Activated CD8-positive, alpha-beta T cell treated with anti-CD3 and anti-CD28 coated beads, Interleukin-2, amount 10 ng/mL, durations not matched to agents 7 days and 5 days (primary cell): ENCODE measurements around the gene SLC9A1. TPM values are rescaled to one million over a fixed set of nuclear protein-coding genes. Genes with fewer than 3 reads are reported as not detected.

Source experiments
- ATAC-seq: fragments of 150-1000 bp; cut with Tn5 transposase; one replicate; pipeline ENCODE4 v1.10.0; 2021; ENCODE audit warnings: moderate library complexity
- CTCF ChIA-PET: fragments of 350-600 bp; sonication (Branson Sonifier 250); formaldehyde crosslinking; loops from one replicate; lab custom pipeline; 2021; ENCODE audit warnings: antibody characterized with exemption; lab: Charles Lee
- POLR2A ChIA-PET: fragments of 350-600 bp; sonication (Branson Sonifier 250); formaldehyde crosslinking; loops from one replicate; lab custom pipeline; 2021; ENCODE audit warnings: antibody characterized with exemption; lab: Charles Lee
- DNase-seq: peaks from one replicate; pipeline ENCODE4 v3.0.0-alpha.2; 2020
- H3K27ac Mint-ChIP-seq: one replicate; pipeline ENCODE4 v1.8.0; 2021; ENCODE audit warnings: mild to moderate bottlenecking, mixed read lengths
- H3K27me3 Mint-ChIP-seq: one replicate; pipeline ENCODE4 v1.8.0; 2021; ENCODE audit warnings: low read depth, mixed read lengths
- H3K36me3 Mint-ChIP-seq: one replicate; pipeline ENCODE4 v1.8.0; 2021; ENCODE audit warnings: low read depth, mixed read lengths
- H3K4me1 Mint-ChIP-seq: one replicate; pipeline ENCODE4 v1.8.0; 2021; ENCODE audit warnings: low read depth, mixed read lengths
- H3K4me3 Mint-ChIP-seq: one replicate; pipeline ENCODE4 v1.8.0; 2021; ENCODE audit warnings: mild to moderate bottlenecking, mixed read lengths
- H3K9me3 Mint-ChIP-seq: one replicate; pipeline ENCODE4 v1.8.0; 2022; ENCODE audit warnings: mixed read lengths; ENCODE audit not compliant: insufficient read depth
- total RNA-seq, 2 experiments: library from RNA; stranded (reverse); gene quantifications; one replicate each; pipeline ENCODE4 v1.2.3, GENCODE V29; 2021

Gene SLC9A1
- total RNA-seq, 2 experiments from 2014 or later = 28.3 to 29.0 TPM

DNA sequence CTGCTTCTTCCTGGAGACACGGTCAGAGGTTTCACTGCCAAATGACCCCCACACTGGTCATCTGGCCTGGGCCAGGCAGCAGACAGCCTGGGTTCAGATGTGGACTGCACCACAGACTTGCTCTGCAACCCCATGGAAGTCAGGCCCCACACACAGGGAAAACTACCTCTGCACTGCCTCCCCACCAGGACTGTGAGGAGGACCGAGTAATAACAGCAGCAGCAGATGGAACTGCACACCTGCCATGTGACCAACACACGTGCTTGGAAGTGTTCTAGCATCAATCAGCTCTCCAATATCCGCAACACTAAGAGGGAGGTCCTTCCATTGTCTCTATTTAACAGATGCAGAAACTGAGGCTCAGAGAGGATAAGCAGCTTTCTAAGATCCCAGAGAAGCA is 51.4 kb downstream of the SLC9A1 start:
- peaks cover 17% of the 10 kb centered on the region for H3K4me1 Mint-ChIP-seq
- CTCF ChIA-PET = interaction anchor here (0.8 to 15.2 kb wide), 12 partner anchors 9 to 197 kb away, joined by 3 to 460 read pairs (median 7); partner anchors contain the start of gene SLC9A1
- no peak for DNase-seq
- H3K9me3 Mint-ChIP-seq = no peaks in the 10 kb centered on the region
- no peaks in the 10 kb centered on the region for H3K27me3 Mint-ChIP-seq
- no peak overlapping the region for H3K4me3 Mint-ChIP-seq
- POLR2A ChIA-PET = interaction anchor here (0.5 kb wide), 1 partner anchor 560 kb away, joined by 3 read pairs; no protein-coding TSS in a partner anchor
- no peak overlapping the region for H3K27ac Mint-ChIP-seq
- H3K36me3 Mint-ChIP-seq = peaks cover 8% of the 10 kb centered on the region
- no peak for ATAC-seq

GRCh38 chr1:27102707-27103468 is 52.0 kb downstream of the SLC9A1 start:
- Mint-ChIP-seq H3K4me3 (no peak overlapping the region), H3K4me1 (peaks cover 20% of the 10 kb centered on the region), H3K9me3 (no peaks in the 10 kb centered on the region), H3K36me3 (peaks cover 8% of the 10 kb centered on the region), H3K27me3 (no peaks in the 10 kb centered on the region), H3K27ac (peak overlapping the region; percentile 41)
- ChIA-PET POLR2A (no interaction called here), CTCF (interaction anchor here (0.6 to 15.2 kb wide), 33 partner anchors 9 to 254 kb away, joined by 3 to 460 read pairs (median 4); partner anchors contain the start of gene SLC9A1)
- ATAC-seq = peak; percentile 74
- peak; percentile 84 for DNase-seq

DNA sequence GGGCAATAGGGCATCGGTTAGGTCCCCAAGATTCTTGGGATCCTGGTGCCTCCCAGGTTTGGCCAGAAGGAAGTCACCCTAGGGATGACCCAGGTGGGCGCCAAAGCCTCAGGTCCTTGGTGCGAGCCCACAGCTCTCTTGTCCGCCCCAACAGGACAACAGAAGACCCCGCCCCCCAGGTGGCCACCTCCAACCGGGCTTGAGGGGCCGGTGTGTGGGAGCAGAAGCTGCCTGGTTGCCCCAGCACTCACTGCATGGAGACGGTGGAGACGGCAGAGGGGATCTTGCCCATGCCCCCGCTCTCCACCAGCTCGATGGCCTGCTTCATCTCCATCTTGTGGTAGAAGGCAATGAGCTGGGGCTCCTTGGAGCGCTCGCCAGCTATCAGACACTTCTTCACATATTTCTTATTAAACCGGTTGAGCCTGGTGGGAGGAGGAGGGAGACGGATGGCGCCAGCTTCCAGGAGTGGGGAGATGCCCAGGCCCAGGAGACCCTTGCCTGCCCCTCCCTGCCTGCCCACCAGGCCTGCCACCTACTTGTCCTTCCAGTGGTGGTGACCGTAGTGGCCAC is 52.7 kb downstream of the SLC9A1 start:
- Mint-ChIP-seq H3K4me1 (peaks cover 21% of the 10 kb centered on the region), H3K4me3 (no peak overlapping the region), H3K27me3 (no peaks in the 10 kb centered on the region), H3K9me3 (no peaks in the 10 kb centered on the region), H3K27ac (peak overlapping the region; percentile 41), H3K36me3 (peaks cover 8% of the 10 kb centered on the region)
- CTCF ChIA-PET = interaction anchor here (0.6 to 15.2 kb wide), 33 partner anchors 9 to 255 kb away, joined by 3 to 460 read pairs (median 4); partner anchors contain the start of gene SLC9A1
- ATAC-seq = no peak
- no peak for DNase-seq
- POLR2A ChIA-PET = no interaction called here

DNA sequence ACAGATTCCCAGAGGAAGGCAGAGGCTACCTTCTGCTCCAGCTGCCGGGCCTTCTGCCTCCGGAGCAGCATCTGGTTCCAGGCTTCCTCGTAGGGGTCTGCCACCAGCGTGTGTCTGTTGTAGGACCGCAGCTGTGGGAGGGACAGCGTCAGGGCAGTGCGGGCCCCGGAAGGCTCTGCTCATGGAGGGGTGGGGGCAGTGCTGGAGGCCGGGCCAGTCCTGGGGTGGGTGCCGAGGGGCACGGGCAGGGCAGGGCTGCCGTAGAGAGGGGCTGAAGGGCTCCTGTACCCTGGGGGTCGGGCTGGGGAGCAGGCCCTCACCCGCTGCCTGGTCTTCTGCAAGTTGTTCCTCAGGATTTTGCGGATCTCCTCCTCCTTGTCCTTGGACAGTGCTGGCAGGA is 53.2 kb downstream of the SLC9A1 start:
- ATAC-seq (no peak), DNase-seq (no peak)
- ChIA-PET CTCF (interaction anchor here (0.8 to 15.2 kb wide), 23 partner anchors 8 to 195 kb away, joined by 3 to 460 read pairs (median 5); partner anchors contain the start of gene SLC9A1), POLR2A (no interaction called here)
- Mint-ChIP-seq H3K36me3 (peaks cover 8% of the 10 kb centered on the region), H3K4me1 (peaks cover 23% of the 10 kb centered on the region), H3K4me3 (no peak overlapping the region), H3K27me3 (no peaks in the 10 kb centered on the region), H3K9me3 (no peaks in the 10 kb centered on the region), H3K27ac (no peak overlapping the region)

GRCh38 chr1:27101054-27101491 is 53.9 kb downstream of the SLC9A1 start:
- ChIA-PET CTCF (interaction anchor here (1.2 to 15.2 kb wide), 5 partner anchors 11 to 196 kb away, joined by 3 to 460 read pairs (median 9); no protein-coding TSS in a partner anchor), POLR2A (interaction anchor here (0.6 to 0.9 kb wide), 2 partner anchors 185 to 195 kb away, joined by 3 read pairs; no protein-coding TSS in a partner anchor)
- ATAC-seq (no peak), DNase-seq (no peak)
- Mint-ChIP-seq H3K36me3 (peaks cover 5% of the 10 kb centered on the region), H3K27me3 (no peaks in the 10 kb centered on the region), H3K27ac (peak overlapping the region; percentile 57), H3K4me1 (peaks cover 21% of the 10 kb centered on the region), H3K4me3 (no peak overlapping the region), H3K9me3 (no peaks in the 10 kb centered on the region)

DNA sequence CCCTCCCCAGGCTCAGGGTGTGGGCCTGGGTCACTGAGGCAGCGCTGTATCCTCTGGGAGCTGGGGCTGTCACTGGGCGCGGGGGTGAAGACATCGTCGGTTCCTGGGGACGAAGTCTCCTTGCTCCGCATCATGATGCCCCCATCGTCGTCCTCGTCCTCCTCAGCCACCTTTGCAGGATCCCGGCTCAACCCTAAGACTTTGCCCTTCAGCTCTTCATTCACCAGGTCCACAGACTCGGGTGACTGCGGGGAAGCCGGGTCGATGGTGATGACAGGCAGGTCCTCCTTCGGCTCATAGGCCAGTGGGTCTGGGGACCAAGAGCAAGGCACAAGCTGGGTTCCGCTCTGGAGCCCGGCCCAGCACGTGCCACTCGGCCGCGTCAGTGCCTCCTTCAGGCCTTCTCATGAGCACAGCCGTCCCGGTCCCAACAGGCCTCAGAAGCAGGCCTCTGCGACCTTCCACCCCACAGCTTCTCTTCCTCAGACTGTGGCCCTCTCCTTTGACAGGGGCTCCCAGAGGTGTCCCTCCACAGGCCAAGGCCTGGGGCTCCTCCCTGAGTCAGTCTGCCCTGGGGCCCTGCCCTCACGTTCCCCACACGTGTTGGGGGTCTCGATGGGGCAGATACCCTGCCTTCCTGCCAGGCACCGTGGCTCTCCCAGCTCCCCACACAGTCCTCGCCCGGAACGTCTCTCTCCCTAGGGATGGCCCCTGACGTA is 54.4 kb downstream of the SLC9A1 start:
- H3K36me3 Mint-ChIP-seq = peaks cover 2% of the 10 kb centered on the region
- no peak overlapping the region for H3K4me3 Mint-ChIP-seq
- H3K4me1 Mint-ChIP-seq = peaks cover 21% of the 10 kb centered on the region
- no peaks in the 10 kb centered on the region for H3K9me3 Mint-ChIP-seq
- H3K27ac Mint-ChIP-seq = no peak overlapping the region
- no peak for DNase-seq
- no peak for ATAC-seq
- no peaks in the 10 kb centered on the region for H3K27me3 Mint-ChIP-seq
- ChIA-PET CTCF (interaction anchor here (0.9 to 15.2 kb wide), 8 partner anchors 12 to 295 kb away, joined by 3 to 460 read pairs (median 6); no protein-coding TSS in a partner anchor), POLR2A (interaction anchor here (0.6 to 1.4 kb wide), 4 partner anchors 54 to 196 kb away, joined by 3 read pairs; partner anchors contain the start of gene SLC9A1)

GRCh38 chr1:27099587-27100334 is 55.2 kb downstream of the SLC9A1 start:
- CTCF ChIA-PET = interaction anchor here (0.8 to 15.2 kb wide), 11 partner anchors 11 to 295 kb away, joined by 3 to 460 read pairs (median 5); no protein-coding TSS in a partner anchor
- POLR2A ChIA-PET = interaction anchor here (0.9 to 1.4 kb wide), 4 partner anchors 54 to 186 kb away, joined by 3 read pairs; partner anchors contain the start of gene SLC9A1
- peaks cover 2% of the 10 kb centered on the region for H3K36me3 Mint-ChIP-seq
- H3K9me3 Mint-ChIP-seq = no peaks in the 10 kb centered on the region
- peak overlapping the region; percentile 7 for H3K27ac Mint-ChIP-seq
- no peak overlapping the region for H3K4me3 Mint-ChIP-seq
- H3K4me1 Mint-ChIP-seq = peaks cover 21% of the 10 kb centered on the region
- no peaks in the 10 kb centered on the region for H3K27me3 Mint-ChIP-seq
- ATAC-seq = peak; percentile 40
- DNase-seq = peak; percentile 34

- ChIA-PET POLR2A (interaction anchor here (1.2 to 1.4 kb wide), 3 partner anchors 53 to 101 kb away, joined by 3 read pairs; partner anchors contain the start of gene SLC9A1), CTCF (interaction anchor here (0.8 to 15.2 kb wide), 10 partner anchors 12 to 202 kb away, joined by 3 to 460 read pairs (median 6); partner anchors contain the start of gene TRNP1)
- H3K4me1 Mint-ChIP-seq = peaks cover 21% of the 10 kb centered on the region
- peaks cover 2% of the 10 kb centered on the region for H3K36me3 Mint-ChIP-seq
- H3K4me3 Mint-ChIP-seq = no peak overlapping the region
- H3K9me3 Mint-ChIP-seq = no peaks in the 10 kb centered on the region
- ATAC-seq (no peak), DNase-seq (no peak)
- H3K27ac Mint-ChIP-seq = peak overlapping the region; percentile 7
- no peaks in the 10 kb centered on the region for H3K27me3 Mint-ChIP-seq
These were observed 55.8 kb downstream of the SLC9A1 start for GRCh38 chr1:27099135-27099586.

DNA sequence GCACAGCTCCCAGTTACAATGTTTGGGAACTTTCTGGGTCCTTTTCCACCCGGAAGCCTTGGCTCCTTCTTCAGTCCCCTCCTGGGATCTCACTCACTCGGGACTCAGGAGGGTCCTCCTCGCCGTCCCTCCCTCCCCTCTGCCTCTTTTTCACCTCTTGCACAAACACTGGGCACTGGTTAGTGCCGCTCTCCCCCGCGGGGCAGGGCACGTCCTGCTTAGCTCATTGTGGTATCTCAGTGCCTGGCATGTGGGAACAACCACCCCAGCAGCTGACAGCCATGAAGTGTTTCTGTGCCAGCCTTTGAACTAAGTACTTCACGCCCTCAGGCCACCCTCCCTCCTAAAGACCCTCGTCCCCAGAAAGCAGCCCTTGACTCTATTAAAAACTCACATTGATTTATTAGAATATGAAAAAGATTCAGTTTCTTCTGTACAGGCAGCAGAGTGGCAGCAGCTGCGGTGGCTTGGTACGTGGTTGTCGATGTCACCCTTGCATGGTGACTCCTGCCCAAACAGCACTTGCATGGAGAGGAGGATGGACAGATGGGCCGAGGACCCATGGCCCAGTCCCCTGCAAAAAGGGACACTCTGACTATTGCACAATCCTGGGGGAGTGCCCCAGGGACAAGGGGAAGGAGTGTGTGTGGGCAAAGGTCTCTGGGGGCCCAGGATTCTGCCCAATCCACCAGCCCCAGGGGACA is 56.3 kb downstream of the SLC9A1 start:
- Mint-ChIP-seq H3K36me3 (peaks cover 2% of the 10 kb centered on the region), H3K4me3 (no peak overlapping the region), H3K4me1 (peaks cover 21% of the 10 kb centered on the region), H3K9me3 (no peaks in the 10 kb centered on the region), H3K27me3 (no peaks in the 10 kb centered on the region), H3K27ac (peak overlapping the region; percentile 7)
- DNase-seq (no peak), ATAC-seq (no peak)
- CTCF ChIA-PET = interaction anchor here (1.1 to 15.2 kb wide), 14 partner anchors 13 to 297 kb away, joined by 3 to 460 read pairs (median 6); partner anchors contain the start of gene TRNP1
- POLR2A ChIA-PET = interaction anchor here (1.2 kb wide), 1 partner anchor 101 kb away, joined by 3 read pairs; no protein-coding TSS in a partner anchor

- no peak overlapping the region for H3K27ac Mint-ChIP-seq
These were observed 57.4 kb downstream of the SLC9A1 start for GRCh38 chr1:27097484-27097917.

More at GRCh38 chr1:27097484-27097917, 57.4 kb downstream of the SLC9A1 start:
- no peaks in the 10 kb centered on the region for H3K9me3 Mint-ChIP-seq
- CTCF ChIA-PET = interaction anchor here (0.5 to 15.2 kb wide), 19 partner anchors 9 to 298 kb away, joined by 3 to 460 read pairs (median 5); no protein-coding TSS in a partner anchor
- H3K4me1 Mint-ChIP-seq = peaks cover 21% of the 10 kb centered on the region
- H3K4me3 Mint-ChIP-seq = no peak overlapping the region
- POLR2A ChIA-PET = no interaction called here
- H3K36me3 Mint-ChIP-seq = no peaks in the 10 kb centered on the region
- ATAC-seq = peak; percentile 84
- peak; percentile 85 for DNase-seq
- H3K27me3 Mint-ChIP-seq = no peaks in the 10 kb centered on the region
